HepG2 (cell line): ENCODE results near the gene ZNF468.

Experiments used
- ATF3 ChIP-seq: sonication (generic); formaldehyde crosslinking; IDR thresholded peaks from 2 replicates; pipeline ENCODE4 v1.4.0; 2020; ENCODE audit warnings: missing genetic modification reagents
- BCL3 ChIP-seq: sonication (generic); formaldehyde crosslinking; IDR thresholded peaks from 2 replicates; pipeline ENCODE4 v1.5.1; 2020; ENCODE audit warnings: mild to moderate bottlenecking, missing genetic modification reagents, moderate library complexity
- CBX1 ChIP-seq: IDR thresholded peaks from one replicate; pipeline ENCODE4 v1.6.1; 2016; ENCODE audit warnings: antibody characterized with exemption, low read depth
- EZH2 ChIP-seq: conservative IDR thresholded peaks from 2 replicates; pipeline ENCODE4 v1.6.1; 2012; ENCODE audit warnings: mild to moderate bottlenecking, low read depth, low read length, moderate library complexity
- IRF1 ChIP-seq: sonication (generic); formaldehyde crosslinking; IDR thresholded peaks from 2 replicates; pipeline ENCODE4 v1.4.0; 2020; ENCODE audit warnings: low read depth, mild to moderate bottlenecking, missing genetic modification reagents
- NFRKB ChIP-seq: fragments of 450-650 bp; IDR thresholded peaks from 2 replicates; pipeline ENCODE4 v1.6.1; 2017
- NPAS2 ChIP-seq: sonication (generic); formaldehyde crosslinking; IDR thresholded peaks from 2 replicates; pipeline ENCODE4 v1.8.0; 2022; ENCODE audit warnings: mild to moderate bottlenecking, missing genetic modification reagents, borderline replicate concordance
- NR1H2 ChIP-seq: sonication (generic); formaldehyde crosslinking; IDR thresholded peaks from 2 replicates; pipeline ENCODE4 v1.8.1; 2022; ENCODE audit warnings: low read depth, missing genetic modification reagents, borderline replicate concordance
- PLRG1 ChIP-seq: fragments of 450-650 bp; conservative IDR thresholded peaks from 2 replicates; pipeline ENCODE4 v1.6.1; 2016
- POLR2A ChIP-seq, 2 experiments: IDR thresholded peaks; 2 replicates each; pipeline ENCODE4 v1.6.1; 2011; ENCODE audit warnings: low read depth in 2 of 2, low read length in 2 of 2, mild to moderate bottlenecking in 1 of 2, moderate library complexity in 1 of 2; ENCODE audit not compliant: insufficient read depth in 1 of 2
- REST ChIP-seq, 2 experiments: IDR thresholded peaks; 2 replicates each; pipeline ENCODE4 v1.6.1; 2011 to 2012; ENCODE audit warnings: low read length in 2 of 2, borderline replicate concordance in 1 of 2, low read depth in 1 of 2, mild to moderate bottlenecking in 1 of 2, moderate library complexity in 1 of 2
- ZNF552 ChIP-seq: sonication (generic); formaldehyde crosslinking; IDR thresholded peaks from 2 replicates; pipeline ENCODE4 v1.9.0; 2022; ENCODE audit warnings: missing genetic modification reagents, mild to moderate bottlenecking, borderline replicate concordance

GRCh38 chr19:52889076-52889475 is 31.7 kb upstream of the ZNF468 start:
- TF ChIP-seq NFRKB (no peak), ATF3 (CRISPR knock-in tag) (no peak), ZNF552 (CRISPR knock-in tag) (no peak), POLR2A (IDR thresholded peaks at IDR 0.05; ENCODE audit: insufficient read depth in 1 of 2, low read depth in 2 of 2, low read length in 2 of 2) (no peak), CBX1 (no peak), BCL3 (CRISPR knock-in tag) (no peak), PLRG1 (no peak), NR1H2 (CRISPR knock-in tag) (no peak), NPAS2 (CRISPR knock-in tag) (no peak), IRF1 (no peak), EZH2 (no peak), REST (IDR thresholded peaks at IDR 0.05; ENCODE audit: borderline replicate concordance in 1 of 2, low read depth in 1 of 2, low read length in 2 of 2) (no peak)
